Stimulated activated naive CD4-positive, alpha-beta T cell (primary cell): ENCODE measurements around the gene ITGAE.
"Not testable (repeated sequence)": the region's sequence is repeated elsewhere in the genome, so short reads cannot be mapped to it uniquely, and the experiment has no call there.

Experiments used
- DNase-seq, 6 experiments: peaks; one replicate each; lab custom pipeline; 2025; lab: John Stamatoyannopoulos, UW

ITGAE gene

GRCh38 chr17:3794557-3795389 is 6.2 kb downstream of the ITGAE start:
- no peak for DNase-seq

GRCh38 chr17:3794152-3794551 is 6.8 kb downstream of the ITGAE start:
- not testable (repeated sequence) for DNase-seq

- not testable (repeated sequence) for DNase-seq
Measured at GRCh38 chr17:3793258-3793657, 7.7 kb downstream of the ITGAE start.

GRCh38 chr17:3792481-3792880 is 8.5 kb downstream of the ITGAE start:
- DNase-seq, result no peak

GRCh38 chr17:3788200-3788599 is 12.8 kb downstream of the ITGAE start:
- no peak for DNase-seq

GRCh38 chr17:3785323-3785722 is 15.7 kb downstream of the ITGAE start:
- not testable (repeated sequence) for DNase-seq

- DNase-seq, result no peak
Measured at GRCh38 chr17:3782751-3783150, 18.2 kb downstream of the ITGAE start.

GRCh38 chr17:3780986-3781385 is 20.0 kb downstream of the ITGAE start:
- no peak for DNase-seq

GRCh38 chr17:3777366-3778120 is 23.4 kb downstream of the ITGAE start:
- DNase-seq, result no peak

GRCh38 chr17:3773966-3774365 is 27.0 kb downstream of the ITGAE start:
- DNase-seq, result no peak

- DNase-seq, result no peak
Measured at GRCh38 chr17:3773511-3773910, 27.5 kb downstream of the ITGAE start.

GRCh38 chr17:3772764-3773163 is 28.2 kb downstream of the ITGAE start:
- no peak for DNase-seq

GRCh38 chr17:3771140-3771539 is 29.8 kb downstream of the ITGAE start:
- DNase-seq, result peak in 3 of 6 experiments; percentile 10 to 66 (median 28)

- no peak for DNase-seq
Measured at GRCh38 chr17:3770466-3770865, 30.5 kb downstream of the ITGAE start.

GRCh38 chr17:3768769-3769168 is 32.2 kb downstream of the ITGAE start:
- no peak for DNase-seq

- DNase-seq, result no peak
Measured at GRCh38 chr17:3768341-3768740, 32.6 kb downstream of the ITGAE start.

GRCh38 chr17:3766779-3767178 is 34.2 kb downstream of the ITGAE start:
- peak in 2 of 6 experiments; percentile 6 to 16 for DNase-seq

- no peak for DNase-seq
Measured at GRCh38 chr17:3765981-3766380, 35.0 kb downstream of the ITGAE start.

GRCh38 chr17:3763777-3764170 is 37.2 kb downstream of the ITGAE start:
- no peak for DNase-seq

- no peak for DNase-seq
Measured at GRCh38 chr17:3762922-3763776, 37.8 kb downstream of the ITGAE start.

GRCh38 chr17:3761918-3762380 is 39.0 kb downstream of the ITGAE start:
- no peak for DNase-seq
